ENCODE measurements around the gene EXOC6B.

Gene EXOC6B

DNA sequence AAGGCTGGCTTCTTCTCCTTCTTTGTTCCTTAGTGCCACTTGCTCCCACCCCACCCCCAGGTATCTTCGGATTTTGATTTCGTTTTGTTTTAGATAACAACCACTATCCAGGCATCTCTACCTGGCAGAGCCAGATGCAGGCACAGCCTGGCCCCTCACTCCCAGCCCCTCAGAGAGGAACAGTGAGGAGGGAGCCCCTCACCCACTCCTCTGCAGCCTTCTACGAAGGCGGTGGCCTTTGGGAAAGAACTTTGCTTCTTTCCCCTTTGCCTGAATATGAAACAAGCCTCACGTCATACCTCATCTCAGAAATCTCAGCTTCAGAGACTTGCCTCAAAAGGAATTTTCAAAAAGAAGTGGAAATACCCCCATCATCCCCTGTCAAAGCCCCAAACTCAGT is 671.9 kb downstream of the EXOC6B start:
- H4K20me1 ChIP-seq (ENCODE audit: insufficient read depth, low read length), result no peaks in the 10 kb centered on the region
- H3K4me2 ChIP-seq (ENCODE audit: low read length), result no peak overlapping the region
- H3K4me3 ChIP-seq (ENCODE audit: low read length), result no peak overlapping the region
- no peaks in the 10 kb centered on the region for H3K4me1 ChIP-seq (ENCODE audit: low read length)
- H3K9me3 ChIP-seq (ENCODE audit: insufficient read depth, low read length), result no peaks in the 10 kb centered on the region
- H3K36me3 ChIP-seq (replicated peaks; ENCODE audit: low read depth, low read length), result no peaks in the 10 kb centered on the region
- H3K27ac ChIP-seq (ENCODE audit: low read length), result no peak overlapping the region
- H2AFZ ChIP-seq (ENCODE audit: low read depth, low read length), result no peak overlapping the region
- no peaks in the 10 kb centered on the region for H3K79me2 ChIP-seq (ENCODE audit: low read length)
- H3K9ac ChIP-seq (ENCODE audit: low read length), result no peak overlapping the region
- H3K27me3 ChIP-seq (ENCODE audit: low read depth, low read length), result no peaks in the 10 kb centered on the region
- TF ChIP-seq, protein P1, sequence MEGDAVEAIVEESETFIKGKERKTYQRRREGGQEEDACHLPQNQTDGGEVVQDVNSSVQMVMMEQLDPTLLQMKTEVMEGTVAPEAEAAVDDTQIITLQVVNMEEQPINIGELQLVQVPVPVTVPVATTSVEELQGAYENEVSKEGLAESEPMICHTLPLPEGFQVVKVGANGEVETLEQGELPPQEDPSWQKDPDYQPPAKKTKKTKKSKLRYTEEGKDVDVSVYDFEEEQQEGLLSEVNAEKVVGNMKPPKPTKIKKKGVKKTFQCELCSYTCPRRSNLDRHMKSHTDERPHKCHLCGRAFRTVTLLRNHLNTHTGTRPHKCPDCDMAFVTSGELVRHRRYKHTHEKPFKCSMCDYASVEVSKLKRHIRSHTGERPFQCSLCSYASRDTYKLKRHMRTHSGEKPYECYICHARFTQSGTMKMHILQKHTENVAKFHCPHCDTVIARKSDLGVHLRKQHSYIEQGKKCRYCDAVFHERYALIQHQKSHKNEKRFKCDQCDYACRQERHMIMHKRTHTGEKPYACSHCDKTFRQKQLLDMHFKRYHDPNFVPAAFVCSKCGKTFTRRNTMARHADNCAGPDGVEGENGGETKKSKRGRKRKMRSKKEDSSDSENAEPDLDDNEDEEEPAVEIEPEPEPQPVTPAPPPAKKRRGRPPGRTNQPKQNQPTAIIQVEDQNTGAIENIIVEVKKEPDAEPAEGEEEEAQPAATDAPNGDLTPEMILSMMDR (IDR thresholded peaks at IDR 0.05; ENCODE audit: low read depth, low read length), result no peak
- TF ChIP-seq EZH2phosphoT487 (IDR thresholded peaks at IDR 0.05; ENCODE audit: low read depth), result no peak

DNA sequence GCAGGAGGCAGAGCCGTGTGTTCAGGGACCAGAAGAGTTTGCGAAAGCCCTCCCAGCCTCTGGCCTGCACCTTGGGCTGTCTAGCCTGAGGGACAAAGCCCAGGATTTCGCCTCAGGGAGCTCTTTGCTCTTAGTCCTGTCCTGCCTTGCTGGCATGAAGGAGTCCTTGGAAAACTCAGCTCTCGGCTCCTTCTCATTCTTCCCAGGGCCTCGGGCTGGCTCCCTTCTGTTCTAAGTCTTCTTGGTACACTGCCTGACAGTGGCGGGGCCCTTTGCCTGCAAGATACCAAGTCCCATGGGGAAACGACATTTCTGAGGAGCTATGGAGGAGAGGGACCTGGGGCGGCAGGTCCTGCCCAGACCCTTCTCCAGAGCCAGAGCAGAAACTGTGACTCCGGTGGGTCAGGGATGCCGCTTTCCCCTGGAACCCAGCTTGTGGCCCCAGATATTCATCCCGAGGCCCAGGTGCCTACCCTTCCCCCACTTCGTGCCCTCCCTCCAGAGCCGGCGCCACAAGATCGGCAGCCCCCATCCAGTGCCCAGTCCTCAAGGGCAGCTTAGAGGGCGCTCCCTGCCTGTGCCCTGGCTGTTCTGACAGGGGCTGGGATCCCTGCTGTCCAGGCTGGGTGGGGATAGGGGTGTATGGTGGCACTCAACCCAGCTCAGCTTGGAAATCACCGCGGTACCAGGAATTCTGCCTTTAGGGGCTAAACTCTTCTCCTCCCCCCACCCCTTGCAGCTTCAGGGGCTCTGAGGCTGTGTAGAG is 672.6 kb downstream of the EXOC6B start:
- Histone ChIP-seq H3K27me3 (ENCODE audit: low read depth, low read length) (no peaks in the 10 kb centered on the region), H4K20me1 (ENCODE audit: insufficient read depth, low read length) (no peaks in the 10 kb centered on the region), H2AFZ (ENCODE audit: low read depth, low read length) (no peak overlapping the region), H3K79me2 (ENCODE audit: low read length) (no peaks in the 10 kb centered on the region), H3K9me3 (ENCODE audit: insufficient read depth, low read length) (no peaks in the 10 kb centered on the region), H3K9ac (ENCODE audit: low read length) (no peak overlapping the region), H3K4me2 (ENCODE audit: low read length) (no peak overlapping the region), H3K4me1 (ENCODE audit: low read length) (no peaks in the 10 kb centered on the region), H3K27ac (ENCODE audit: low read length) (no peak overlapping the region), H3K4me3 (ENCODE audit: low read length) (no peak overlapping the region), H3K36me3 (replicated peaks; ENCODE audit: low read depth, low read length) (no peaks in the 10 kb centered on the region)
- TF ChIP-seq, protein P1 (IDR thresholded peaks at IDR 0.05; ENCODE audit: low read depth, low read length), result no peak
- no peak for TF ChIP-seq EZH2phosphoT487 (IDR thresholded peaks at IDR 0.05; ENCODE audit: low read depth)

DNA sequence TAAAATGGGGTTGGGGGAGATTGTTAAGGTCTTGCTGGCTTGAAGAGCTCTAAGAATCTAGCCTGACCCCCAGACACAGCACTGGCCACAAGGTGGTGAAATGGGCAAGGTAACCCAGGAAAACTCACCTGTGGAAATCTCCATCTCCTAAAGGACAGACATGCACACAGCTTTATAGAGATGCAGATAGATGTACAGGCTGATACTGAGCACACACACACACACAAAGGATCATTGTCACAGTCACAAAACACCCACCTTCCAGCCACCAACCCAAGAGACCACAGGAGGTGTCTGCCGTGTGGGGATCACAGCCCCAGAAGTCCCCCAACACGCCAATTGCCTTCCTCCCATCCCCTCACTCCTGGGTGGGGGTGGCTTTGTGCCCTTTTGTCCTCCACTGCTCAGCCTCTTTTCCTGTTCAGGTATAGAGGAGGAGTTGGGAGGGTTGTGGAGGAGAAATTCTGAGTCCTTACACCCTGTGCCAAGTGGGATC is 674.9 kb downstream of the EXOC6B start:
- 0 out of 2 replicates have a peak overlapping the region, but pooled peaks have one; percentile 86 for H2AFZ ChIP-seq (ENCODE audit: low read depth, low read length)
- H3K4me2 ChIP-seq (ENCODE audit: low read length), result peak overlapping the region; percentile 83
- no peak for TF ChIP-seq EZH2phosphoT487 (IDR thresholded peaks at IDR 0.05; ENCODE audit: low read depth)
- TF ChIP-seq, protein P1 (IDR thresholded peaks at IDR 0.05; ENCODE audit: low read depth, low read length), result no peak
- no peaks in the 10 kb centered on the region for H3K27me3 ChIP-seq (ENCODE audit: low read depth, low read length)
- no peaks in the 10 kb centered on the region for H3K4me1 ChIP-seq (ENCODE audit: low read length)
- H3K9ac ChIP-seq (ENCODE audit: low read length), result no peak overlapping the region
- no peaks in the 10 kb centered on the region for H3K79me2 ChIP-seq (ENCODE audit: low read length)
- H3K4me3 ChIP-seq (ENCODE audit: low read length), result peak overlapping the region; percentile 62
- no peaks in the 10 kb centered on the region for H4K20me1 ChIP-seq (ENCODE audit: insufficient read depth, low read length)
- no peaks in the 10 kb centered on the region for H3K36me3 ChIP-seq (replicated peaks; ENCODE audit: low read depth, low read length)
- H3K9me3 ChIP-seq (ENCODE audit: insufficient read depth, low read length), result no peaks in the 10 kb centered on the region
- H3K27ac ChIP-seq (ENCODE audit: low read length), result no peak overlapping the region

DNA sequence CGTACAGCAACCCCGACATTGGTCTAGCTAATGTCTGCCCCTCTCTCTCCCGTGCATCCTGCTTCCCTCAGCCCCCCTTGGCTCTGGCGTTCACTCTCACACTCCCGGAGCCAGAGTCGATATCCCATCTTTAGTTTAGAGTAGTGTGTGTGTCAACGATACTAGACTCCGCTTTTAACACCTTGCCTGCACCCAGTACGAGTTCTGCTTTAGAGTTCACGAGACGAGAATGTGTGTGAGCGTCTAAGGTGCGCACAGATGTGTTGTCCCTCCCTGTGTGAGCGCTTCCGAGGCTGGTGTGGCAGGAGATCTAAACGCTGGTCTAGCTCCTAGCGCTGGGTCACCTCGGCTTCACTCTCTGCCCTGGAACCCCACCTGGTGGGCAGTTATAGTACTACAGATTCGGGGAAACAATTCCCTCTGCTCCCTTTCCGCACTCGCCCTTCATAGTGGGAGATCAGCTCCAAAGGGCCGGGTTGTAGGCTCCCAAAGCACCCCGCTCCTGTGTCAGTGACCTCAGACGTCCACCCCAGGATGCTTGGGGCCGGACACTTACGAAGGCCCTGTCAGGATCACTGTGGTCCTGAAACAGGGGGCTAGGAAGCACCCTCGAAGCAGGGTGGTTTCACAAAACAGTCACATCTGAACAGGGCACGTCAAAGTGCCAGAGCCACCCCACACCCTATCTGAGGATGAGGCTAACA is 675.5 kb downstream of the EXOC6B start:
- Histone ChIP-seq H3K9me3 (ENCODE audit: insufficient read depth, low read length) (no peaks in the 10 kb centered on the region), H4K20me1 (ENCODE audit: insufficient read depth, low read length) (no peaks in the 10 kb centered on the region), H3K27me3 (ENCODE audit: low read depth, low read length) (no peaks in the 10 kb centered on the region), H3K4me3 (ENCODE audit: low read length) (peak overlapping the region; percentile 62), H3K79me2 (ENCODE audit: low read length) (no peaks in the 10 kb centered on the region), H2AFZ (ENCODE audit: low read depth, low read length) (peak overlapping the region; percentile 86), H3K4me2 (ENCODE audit: low read length) (peak overlapping the region; percentile 83), H3K4me1 (ENCODE audit: low read length) (no peaks in the 10 kb centered on the region), H3K36me3 (replicated peaks; ENCODE audit: low read depth, low read length) (no peaks in the 10 kb centered on the region), H3K27ac (ENCODE audit: low read length) (no peak overlapping the region), H3K9ac (ENCODE audit: low read length) (0 out of 2 replicates have a peak overlapping the region, but pooled peaks have one; percentile 19)
- TF ChIP-seq, protein P1 (IDR thresholded peaks at IDR 0.05; ENCODE audit: low read depth, low read length), result peak; percentile 62
- TF ChIP-seq EZH2phosphoT487 (IDR thresholded peaks at IDR 0.05; ENCODE audit: low read depth), result no peak
